Placental epithelial cell (primary cell): Measurements from ENCODE around the gene RCC1. TPM values are rescaled to one million over a fixed set of nuclear protein-coding genes. Genes with fewer than 3 reads are reported as not detected.

Source experiments
- small RNA-seq: library from RNA; depleted of rRNA; stranded (forward); fragments of <200 nt; gene quantifications from one replicate; pipeline ENCODE3, GENCODE V24; 2012
- total RNA-seq: library from RNA; depleted of rRNA; stranded (reverse); fragments of >200 nt; gene quantifications from 2 replicates; pipeline ENCODE4 v1.2.3, GENCODE V29; 2012

RCC1 gene, protein sequence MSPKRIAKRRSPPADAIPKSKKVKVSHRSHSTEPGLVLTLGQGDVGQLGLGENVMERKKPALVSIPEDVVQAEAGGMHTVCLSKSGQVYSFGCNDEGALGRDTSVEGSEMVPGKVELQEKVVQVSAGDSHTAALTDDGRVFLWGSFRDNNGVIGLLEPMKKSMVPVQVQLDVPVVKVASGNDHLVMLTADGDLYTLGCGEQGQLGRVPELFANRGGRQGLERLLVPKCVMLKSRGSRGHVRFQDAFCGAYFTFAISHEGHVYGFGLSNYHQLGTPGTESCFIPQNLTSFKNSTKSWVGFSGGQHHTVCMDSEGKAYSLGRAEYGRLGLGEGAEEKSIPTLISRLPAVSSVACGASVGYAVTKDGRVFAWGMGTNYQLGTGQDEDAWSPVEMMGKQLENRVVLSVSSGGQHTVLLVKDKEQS
- total RNA-seq = 27.9 and 38.3 TPM in 2 replicates

DNA sequence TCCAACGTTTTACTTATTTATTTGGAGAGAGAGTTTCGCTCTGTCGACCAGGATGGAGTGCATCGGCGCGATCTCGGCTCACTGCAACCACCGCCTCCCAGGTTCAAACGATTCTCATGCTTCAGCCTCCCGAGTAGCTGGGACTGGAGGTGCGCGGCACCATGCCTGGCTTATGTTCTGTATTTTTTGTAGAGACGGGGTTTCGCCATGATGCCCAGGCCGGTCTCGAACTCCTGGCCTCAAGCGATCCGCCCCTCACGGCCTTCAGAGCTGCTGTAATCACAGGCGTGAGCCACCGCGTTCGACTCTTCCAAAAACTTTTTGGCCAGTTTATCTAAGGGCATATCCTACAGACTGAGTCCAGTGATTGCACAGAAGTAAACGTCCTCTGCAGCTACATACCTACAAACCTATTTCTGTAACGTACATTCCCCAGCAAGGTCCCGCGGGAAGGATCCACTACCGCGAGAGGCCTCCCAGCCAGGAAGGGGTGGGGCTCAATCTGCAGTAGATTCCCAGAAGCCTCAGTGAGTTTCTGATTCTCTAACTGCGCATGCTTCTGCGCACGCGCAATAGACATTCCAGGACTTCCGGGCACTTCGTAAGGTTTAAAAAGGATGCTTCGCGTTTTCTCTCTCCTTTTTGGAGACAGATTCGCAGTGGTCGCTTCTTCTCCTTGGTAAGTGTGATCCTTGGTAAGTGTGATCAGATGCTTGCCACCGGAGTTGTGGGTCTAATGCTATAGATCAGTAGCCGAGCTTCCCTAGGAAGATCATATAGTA lies at the start of gene RCC1:
Gene RCC1 (plus strand): TSS at position 638 of the 782 bp plus-strand sequence. CDS start 23,824 bp downstream, outside the sequence.

DNA sequence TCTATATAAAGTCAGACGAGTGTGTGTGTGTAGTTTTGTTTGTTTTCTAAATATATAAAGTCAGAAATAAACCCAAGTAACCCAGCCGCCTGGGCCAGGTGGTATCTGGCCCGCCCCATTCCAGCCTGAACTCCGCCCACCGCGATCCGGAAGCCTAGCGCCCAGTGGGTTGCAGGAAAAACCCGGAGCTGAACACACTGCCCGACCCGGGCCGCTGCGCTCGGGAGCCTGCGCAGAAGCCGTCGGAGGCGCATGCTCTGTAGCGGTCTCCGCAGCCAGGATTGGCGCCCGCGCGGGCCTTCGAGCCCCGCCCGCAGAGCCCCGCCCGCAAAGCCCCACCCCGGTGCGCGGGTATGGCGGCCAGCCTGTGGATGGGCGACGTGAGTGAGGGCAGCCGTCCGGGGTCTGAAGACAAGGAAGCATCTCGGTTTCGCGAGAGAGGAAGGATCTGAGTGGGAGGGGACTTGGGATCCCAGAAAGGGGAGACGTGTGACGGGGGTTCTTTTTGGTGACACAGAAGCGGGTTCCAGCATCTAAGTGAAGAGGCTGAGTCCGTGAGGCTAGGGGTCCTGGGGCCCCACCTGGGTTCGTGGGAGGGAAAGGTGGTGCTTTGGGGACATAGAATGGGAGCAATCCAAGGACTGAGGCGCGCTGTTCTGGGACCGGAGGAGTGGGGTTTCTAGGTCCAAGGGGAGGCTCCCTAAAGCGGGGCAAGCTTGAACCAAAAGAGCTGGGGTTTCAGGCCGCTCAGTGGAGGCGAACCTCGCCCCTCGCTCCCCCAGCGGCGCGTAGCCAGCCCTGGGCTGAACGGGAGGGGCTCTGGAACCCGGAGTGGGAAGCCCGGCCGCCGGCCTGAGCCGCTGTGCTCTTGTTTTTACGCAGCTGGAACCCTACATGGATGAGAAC lies 47.2 kb downstream of the RCC1 start, which contains the start of gene TRNAU1AP:
Gene TRNAU1AP (plus strand): TSS at position 328 of the 906 bp plus-strand sequence. CDS start 26 bp downstream, at position 354.

Small RNA genes lying within 50 kb of the gene (small RNA-seq; reads per million reads assigned to genes)
- not detected for gene RNU6ATAC27P
- not detected for gene SNORA16A
- gene SNORA44 = not detected
- gene SNORA61 = not detected
- not detected for gene SNORA73A
- 9,229 reads per million, percentile 100 among the genes with 10 or more reads in this experiment for gene SNORA73B
- 1,524 reads per million, percentile 100 among the genes with 10 or more reads in this experiment for gene SNORD99

Other genes starting within 250 kb of the RCC1 start
- 15.7 and 35.9 TPM in 2 replicates for gene SESN2, start 246.5 kb upstream of the RCC1 start, total RNA-seq
- 17.4 and 24.3 TPM in 2 replicates for gene MED18, start 177.0 kb upstream of the RCC1 start, total RNA-seq
- 12.6 and 14.3 TPM in 2 replicates for gene PHACTR4, start 136.3 kb upstream of the RCC1 start, total RNA-seq
- 25.1 and 29.2 TPM in 2 replicates for gene TRNAU1AP, start 47.0 kb downstream of the RCC1 start, total RNA-seq
- gene RAB42, start 86.2 kb downstream of the RCC1 start, total RNA-seq = 1.6 and 2.4 TPM in 2 replicates
- gene TAF12, start 137.0 kb downstream of the RCC1 start, total RNA-seq = 23.3 and 37.3 TPM in 2 replicates
- gene RNU11, start 142.6 kb downstream of the RCC1 start, total RNA-seq = not detected in 2 replicates
- gene GMEB1, start 162.7 kb downstream of the RCC1 start, total RNA-seq = 10.6 and 14.7 TPM in 2 replicates
- 44.8 and 64.5 TPM in 2 replicates for gene YTHDF2, start 230.9 kb downstream of the RCC1 start, total RNA-seq